ENCODE results near the gene MIA2. TPM values are rescaled to one million over a fixed set of nuclear protein-coding genes. Genes with fewer than 3 reads are reported as not detected.
"Not testable (repeated sequence)": the region's sequence is repeated elsewhere in the genome, so short reads cannot be mapped to it uniquely, and the experiment has no call there.

MIA2 gene
- total RNA-seq, 1 donor = 21.6 TPM

DNA sequence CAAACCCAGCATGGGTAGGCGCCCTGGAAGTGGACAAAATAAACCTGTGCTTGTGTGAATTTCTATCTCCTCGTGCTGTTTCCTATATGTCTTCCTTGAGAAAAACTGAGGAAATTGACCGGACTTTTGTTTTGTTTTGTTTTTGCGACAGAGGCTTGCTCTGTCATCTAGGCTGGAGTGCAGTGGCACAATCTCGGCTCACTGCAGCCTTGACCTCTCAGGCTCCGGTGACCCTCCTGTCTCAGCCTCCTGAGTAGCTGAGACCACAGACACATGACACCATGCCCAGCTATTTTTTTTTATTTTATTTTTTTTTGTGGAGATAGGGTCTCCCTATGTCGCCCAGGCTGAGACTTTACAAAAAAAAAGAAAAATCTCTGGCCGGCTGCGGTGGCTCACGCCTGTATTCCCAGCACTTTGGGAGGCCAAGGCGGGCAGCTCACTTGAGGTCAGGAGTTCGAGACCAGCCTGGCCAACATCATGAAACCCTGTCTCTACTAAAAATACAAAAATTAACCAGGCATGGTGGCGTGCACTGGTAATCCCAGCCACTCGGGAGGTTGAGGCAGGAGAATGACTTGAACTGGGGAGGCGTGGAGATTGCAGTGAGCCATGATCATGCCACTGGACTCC is 22.5 kb upstream of the MIA2 start:
- H3K4me3 ChIP-seq (ENCODE audit: low read depth, low read length) = no peak overlapping the region
- TF ChIP-seq, protein P1, sequence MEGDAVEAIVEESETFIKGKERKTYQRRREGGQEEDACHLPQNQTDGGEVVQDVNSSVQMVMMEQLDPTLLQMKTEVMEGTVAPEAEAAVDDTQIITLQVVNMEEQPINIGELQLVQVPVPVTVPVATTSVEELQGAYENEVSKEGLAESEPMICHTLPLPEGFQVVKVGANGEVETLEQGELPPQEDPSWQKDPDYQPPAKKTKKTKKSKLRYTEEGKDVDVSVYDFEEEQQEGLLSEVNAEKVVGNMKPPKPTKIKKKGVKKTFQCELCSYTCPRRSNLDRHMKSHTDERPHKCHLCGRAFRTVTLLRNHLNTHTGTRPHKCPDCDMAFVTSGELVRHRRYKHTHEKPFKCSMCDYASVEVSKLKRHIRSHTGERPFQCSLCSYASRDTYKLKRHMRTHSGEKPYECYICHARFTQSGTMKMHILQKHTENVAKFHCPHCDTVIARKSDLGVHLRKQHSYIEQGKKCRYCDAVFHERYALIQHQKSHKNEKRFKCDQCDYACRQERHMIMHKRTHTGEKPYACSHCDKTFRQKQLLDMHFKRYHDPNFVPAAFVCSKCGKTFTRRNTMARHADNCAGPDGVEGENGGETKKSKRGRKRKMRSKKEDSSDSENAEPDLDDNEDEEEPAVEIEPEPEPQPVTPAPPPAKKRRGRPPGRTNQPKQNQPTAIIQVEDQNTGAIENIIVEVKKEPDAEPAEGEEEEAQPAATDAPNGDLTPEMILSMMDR (IDR thresholded peaks at IDR 0.05; ENCODE audit: insufficient read depth, low read depth, low read length) = no peak
- DNase-seq (ENCODE audit: low read depth) = no peak

DNA sequence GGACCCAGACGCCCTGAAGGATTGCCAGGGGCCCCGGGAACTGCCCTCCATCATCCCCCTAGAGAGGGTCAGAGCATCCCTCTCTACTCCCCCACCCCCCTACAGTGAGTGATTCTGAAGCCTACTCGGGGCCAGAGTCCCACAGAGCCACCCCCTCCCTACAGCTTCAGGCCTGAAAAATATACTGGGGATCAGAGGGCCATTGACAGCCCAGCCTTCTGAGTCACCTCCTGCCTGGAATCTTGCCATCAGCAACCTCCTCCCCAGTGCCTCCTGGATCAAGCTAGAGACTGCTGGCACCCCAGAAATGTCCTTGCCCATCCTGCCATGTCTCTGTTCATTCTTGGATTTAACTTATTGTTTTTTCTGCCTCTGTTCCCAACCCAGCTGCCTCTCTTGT is 21.7 kb upstream of the MIA2 start:
- DNase-seq (ENCODE audit: low read depth) = no peak
- TF ChIP-seq, protein P1 (IDR thresholded peaks at IDR 0.05; ENCODE audit: insufficient read depth, low read depth, low read length) = no peak
- no peak overlapping the region for H3K4me3 ChIP-seq (ENCODE audit: low read depth, low read length)

DNA sequence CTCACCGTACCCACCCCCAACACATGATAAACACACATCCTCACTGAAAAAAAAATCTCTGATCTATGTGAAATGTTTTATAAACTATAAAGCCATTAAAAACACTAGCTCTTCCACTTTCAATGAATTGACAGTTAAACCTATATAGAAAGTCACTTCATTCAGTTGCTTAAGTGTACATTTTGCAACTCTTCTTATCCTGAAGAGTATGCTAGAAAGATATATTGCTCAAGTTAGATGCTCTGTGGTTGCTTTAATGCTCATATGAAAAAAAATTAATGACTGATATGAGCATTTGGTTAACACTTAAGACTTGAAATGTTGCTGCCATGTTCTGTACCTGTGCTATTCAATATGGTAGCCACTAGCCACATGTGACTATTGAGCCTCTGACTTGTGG is 21.0 kb upstream of the MIA2 start:
- H3K4me3 ChIP-seq (ENCODE audit: low read depth, low read length) = no peak overlapping the region
- no peak for DNase-seq (ENCODE audit: low read depth)
- TF ChIP-seq, protein P1 (IDR thresholded peaks at IDR 0.05; ENCODE audit: insufficient read depth, low read depth, low read length) = no peak

DNA sequence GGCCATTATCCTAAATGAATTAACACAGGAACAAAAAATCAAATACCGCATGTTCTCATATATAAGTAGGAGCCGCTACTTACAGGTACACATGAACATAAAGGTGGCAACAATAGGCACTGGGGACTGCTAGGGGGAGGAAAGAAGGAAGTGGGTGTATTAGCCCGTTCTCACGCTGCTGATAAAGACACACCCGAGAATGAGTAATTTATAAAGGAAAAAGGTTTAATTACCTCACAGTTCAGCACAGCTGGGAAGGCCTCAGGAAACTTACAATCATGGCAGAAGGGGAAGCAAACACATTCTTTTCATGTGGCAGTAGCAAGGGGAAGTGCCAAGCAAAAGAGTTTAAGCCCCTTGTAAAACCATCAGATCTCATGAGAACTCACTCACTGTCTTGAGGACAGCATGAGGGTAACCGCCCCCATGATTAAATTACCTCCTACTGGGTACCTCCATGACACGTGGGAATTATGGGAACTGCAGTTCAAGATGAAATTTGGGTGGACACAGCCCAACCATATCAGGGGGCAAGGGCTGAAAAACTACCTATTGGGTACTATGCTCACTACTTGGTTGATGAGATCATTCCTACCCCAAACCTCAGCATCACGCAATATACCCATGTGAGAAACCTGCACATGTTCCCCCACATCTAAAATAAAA is 16.4 kb upstream of the MIA2 start:
- no peak for DNase-seq (ENCODE audit: low read depth)
- H3K4me3 ChIP-seq (ENCODE audit: low read depth, low read length) = no peak overlapping the region
- TF ChIP-seq, protein P1 (IDR thresholded peaks at IDR 0.05; ENCODE audit: insufficient read depth, low read depth, low read length) = no peak

DNA sequence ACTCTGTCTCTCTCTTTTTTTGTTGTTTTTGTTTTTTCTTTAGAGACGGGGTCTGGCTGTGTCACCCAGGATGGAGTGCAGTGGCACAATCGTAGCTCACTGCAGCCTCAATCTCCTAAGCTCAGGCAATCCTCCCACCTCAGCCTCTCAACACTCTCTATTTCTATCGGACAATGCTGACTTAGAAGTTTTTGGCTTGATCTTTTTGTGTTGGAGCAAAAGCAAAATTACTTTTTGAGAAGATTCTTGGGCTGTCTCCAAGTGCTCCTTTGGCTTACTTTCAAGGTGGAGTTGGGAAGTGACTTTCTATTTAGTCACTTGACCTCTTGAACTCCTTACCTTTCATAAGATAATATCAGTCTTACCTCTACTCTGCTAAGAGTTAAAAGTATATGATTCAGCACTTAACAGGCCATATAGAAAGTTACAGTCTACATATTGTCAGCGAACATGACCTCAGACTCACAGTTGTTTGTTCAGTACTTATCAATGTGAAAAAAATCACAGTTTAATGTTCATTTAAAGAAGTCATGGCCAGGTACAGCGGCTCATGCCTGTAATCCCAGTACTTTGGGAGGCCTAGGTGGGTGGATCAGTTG is 15.4 kb upstream of the MIA2 start:
- TF ChIP-seq, protein P1 (IDR thresholded peaks at IDR 0.05; ENCODE audit: insufficient read depth, low read depth, low read length) = no peak
- H3K4me3 ChIP-seq (ENCODE audit: low read depth, low read length) = no peak overlapping the region
- DNase-seq (ENCODE audit: low read depth) = no peak

DNA sequence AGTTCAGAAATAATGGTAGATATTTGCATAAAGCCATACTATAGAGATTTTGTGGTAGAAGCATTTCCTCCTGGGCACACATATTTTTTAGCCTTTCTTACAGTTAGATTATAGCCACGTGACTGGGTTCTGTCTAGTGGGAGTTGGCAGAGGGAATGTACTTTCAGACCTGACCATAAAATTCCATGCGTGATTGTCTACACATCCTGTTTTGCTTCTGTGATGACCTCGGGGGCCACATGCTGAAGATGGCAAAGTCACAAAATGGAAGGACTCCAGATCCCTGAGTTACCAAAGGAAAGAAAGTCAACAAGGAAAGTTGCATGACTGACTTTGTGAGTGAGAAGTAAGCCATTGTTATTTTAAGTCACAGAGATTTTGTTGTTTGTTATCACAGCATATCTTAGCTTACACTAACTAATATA is 14.6 kb upstream of the MIA2 start:
- TF ChIP-seq, protein P1 (IDR thresholded peaks at IDR 0.05; ENCODE audit: insufficient read depth, low read depth, low read length) = no peak
- DNase-seq (ENCODE audit: low read depth) = peak; percentile 64

DNA sequence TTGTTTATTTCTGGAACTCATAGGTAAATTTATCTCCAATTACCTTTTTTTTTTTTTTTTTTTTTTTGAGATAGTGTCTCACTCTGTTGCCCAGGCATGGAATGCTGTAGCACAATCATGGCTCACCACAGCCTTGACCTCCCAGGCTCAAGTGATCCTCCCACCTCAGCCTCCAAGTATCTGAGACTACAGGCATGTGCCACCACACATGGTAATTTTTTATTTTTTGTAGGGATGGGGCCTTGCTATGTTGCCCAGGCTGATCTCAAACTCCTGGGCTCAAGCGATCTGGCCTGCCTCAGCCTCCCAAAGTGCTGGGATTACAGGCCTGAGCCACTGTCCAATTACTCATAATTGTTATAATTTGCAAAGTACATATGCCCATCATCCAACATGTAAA is 13.2 kb upstream of the MIA2 start:
- not testable (repeated sequence) for H3K4me3 ChIP-seq (ENCODE audit: low read depth, low read length); DNase-seq (ENCODE audit: low read depth)

More for the DNA sequence above, 14.6 kb upstream of the MIA2 start:
- no peak overlapping the region for H3K4me3 ChIP-seq (ENCODE audit: low read depth, low read length)

All from fibroblast of villous mesenchyme (primary cell).